Astrocyte (in vitro differentiated cells and primary cell): ENCODE results near the gene SELENOS.

Experiments
- EZH2 ChIP-seq: IDR thresholded peaks from 2 replicates; pipeline ENCODE4 v1.6.1; 2012; ENCODE audit warnings: mild to moderate bottlenecking, low read length, inconsistent platforms; ENCODE audit not compliant: insufficient read depth
- TF ChIP-seq, protein P1 (sequence below): IDR thresholded peaks from 2 replicates; pipeline ENCODE4 v1.5.1; 2011; ENCODE audit warnings: low read depth, mild to moderate bottlenecking, inconsistent platforms, low read length, moderate library complexity; ENCODE audit not compliant: insufficient read depth

DNA sequence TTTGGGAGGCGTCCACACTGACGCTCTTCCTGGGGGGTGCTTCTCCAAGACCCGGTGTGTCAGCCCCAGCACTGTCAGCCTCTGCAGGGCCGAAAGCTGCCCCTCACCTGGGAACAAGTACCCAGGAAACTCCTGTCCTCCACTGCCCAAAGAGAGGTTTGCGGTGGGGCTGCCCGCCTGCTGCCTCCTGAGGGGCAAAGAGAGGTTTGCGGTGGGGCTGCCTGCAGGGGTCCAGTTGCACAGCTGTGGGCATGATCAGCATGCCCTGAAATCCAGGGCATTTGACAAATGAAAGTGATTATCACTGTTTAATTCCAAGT lies 32.8 kb upstream of the SELENOS start:
- TF ChIP-seq, protein P1, sequence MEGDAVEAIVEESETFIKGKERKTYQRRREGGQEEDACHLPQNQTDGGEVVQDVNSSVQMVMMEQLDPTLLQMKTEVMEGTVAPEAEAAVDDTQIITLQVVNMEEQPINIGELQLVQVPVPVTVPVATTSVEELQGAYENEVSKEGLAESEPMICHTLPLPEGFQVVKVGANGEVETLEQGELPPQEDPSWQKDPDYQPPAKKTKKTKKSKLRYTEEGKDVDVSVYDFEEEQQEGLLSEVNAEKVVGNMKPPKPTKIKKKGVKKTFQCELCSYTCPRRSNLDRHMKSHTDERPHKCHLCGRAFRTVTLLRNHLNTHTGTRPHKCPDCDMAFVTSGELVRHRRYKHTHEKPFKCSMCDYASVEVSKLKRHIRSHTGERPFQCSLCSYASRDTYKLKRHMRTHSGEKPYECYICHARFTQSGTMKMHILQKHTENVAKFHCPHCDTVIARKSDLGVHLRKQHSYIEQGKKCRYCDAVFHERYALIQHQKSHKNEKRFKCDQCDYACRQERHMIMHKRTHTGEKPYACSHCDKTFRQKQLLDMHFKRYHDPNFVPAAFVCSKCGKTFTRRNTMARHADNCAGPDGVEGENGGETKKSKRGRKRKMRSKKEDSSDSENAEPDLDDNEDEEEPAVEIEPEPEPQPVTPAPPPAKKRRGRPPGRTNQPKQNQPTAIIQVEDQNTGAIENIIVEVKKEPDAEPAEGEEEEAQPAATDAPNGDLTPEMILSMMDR, result no peak
- no peak for TF ChIP-seq EZH2
